ENCODE measurements around the gene AP1S3.

Gene AP1S3

GRCh38 chr2:223758131-223758840 lies 79.1 kb downstream of the AP1S3 start:
- no peak for DNase-seq

DNA sequence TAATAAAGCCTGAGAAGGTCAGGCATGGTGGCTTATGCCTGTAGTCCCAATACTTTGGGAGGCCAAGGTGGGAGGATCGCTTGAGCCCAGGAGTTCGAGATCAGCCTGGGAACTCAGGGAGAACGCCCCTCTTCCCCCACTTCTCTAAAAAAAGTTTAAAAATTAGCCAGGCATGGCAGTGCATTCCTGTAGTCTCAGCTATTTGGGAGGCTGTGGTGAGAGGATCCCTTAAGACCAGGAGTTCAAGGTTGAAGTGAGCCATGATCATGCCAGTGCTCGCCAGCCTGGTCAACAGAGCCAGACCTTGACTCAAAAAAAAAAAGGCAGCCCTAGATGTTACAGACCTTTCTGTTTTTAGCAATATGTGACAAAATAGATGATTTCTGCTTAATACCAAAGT lies 83.4 kb downstream of the AP1S3 start:
- no peak for DNase-seq

DNA sequence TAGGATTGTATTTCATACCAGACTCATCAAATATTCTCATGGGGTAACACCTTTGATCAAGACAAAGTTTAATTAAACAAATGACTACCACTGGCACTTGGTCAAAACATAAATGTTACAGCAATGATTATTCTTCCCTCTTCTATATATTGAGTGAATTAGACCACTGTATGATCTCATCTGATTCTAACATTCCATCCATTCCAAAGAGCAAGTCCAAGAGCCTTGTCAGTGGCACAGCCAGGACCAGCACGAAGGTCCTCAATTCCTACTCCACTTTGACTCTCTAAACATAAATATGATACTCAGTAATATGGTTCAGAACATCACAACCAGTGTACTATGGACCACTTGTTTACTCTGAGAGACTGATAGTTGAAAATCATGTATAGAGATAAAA lies 86.4 kb downstream of the AP1S3 start:
- DNase-seq, result no peak

DNA sequence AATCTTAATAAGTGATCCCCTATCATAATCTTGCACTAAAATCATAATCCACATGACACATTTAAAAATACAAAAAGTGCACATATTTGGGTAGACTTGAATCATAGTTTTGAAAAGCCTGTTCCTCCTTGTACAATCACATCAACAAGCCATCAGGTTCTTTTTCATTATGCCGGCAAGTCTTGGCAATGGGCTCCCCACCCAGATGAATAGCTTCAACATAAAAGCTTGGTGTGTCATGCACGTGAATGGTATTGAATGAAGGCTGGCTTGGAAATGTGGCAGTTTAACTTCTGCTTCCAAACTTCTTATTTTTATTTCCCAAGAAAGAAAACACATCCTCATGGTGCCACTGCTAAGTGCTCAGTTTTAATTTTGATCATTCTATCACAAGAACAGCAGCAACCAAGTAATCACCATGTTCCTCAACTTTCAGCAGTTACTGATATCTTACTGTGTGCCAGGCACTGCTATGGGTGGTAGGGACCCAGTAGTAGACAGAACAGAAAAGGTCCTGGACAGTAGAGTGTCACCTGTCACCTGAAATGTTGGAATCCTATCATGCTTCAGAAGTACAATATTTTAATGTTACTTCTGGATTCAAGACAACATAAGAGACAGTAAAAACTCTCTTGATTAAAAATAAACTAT lies 89.9 kb downstream of the AP1S3 start:
- DNase-seq, result no peak

- no peak for DNase-seq
These were observed 90.8 kb downstream of the AP1S3 start for GRCh38 chr2:223746611-223747010.

DNA sequence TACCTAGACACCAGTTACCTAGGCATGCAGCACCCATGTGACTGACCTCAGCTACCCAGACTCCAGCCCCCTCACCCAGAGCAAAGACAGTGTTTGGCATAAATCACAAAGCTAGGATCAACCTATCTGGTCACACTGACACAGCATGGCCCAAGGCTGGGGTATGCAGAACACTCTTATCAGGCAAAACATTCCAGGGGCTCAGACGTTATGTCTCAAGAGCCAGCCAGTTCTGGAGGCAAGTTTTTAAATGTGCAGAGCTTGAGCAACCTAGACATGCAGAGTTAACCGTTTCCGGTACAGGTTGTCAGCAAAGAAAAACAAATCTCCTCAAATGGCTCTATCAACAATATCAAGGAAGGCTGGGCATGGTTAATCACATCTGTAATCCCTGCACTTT lies 92.8 kb downstream of the AP1S3 start:
- DNase-seq, result no peak

- no peak for DNase-seq
These were observed 96.7 kb downstream of the AP1S3 start for GRCh38 chr2:223740679-223741078.

DNA sequence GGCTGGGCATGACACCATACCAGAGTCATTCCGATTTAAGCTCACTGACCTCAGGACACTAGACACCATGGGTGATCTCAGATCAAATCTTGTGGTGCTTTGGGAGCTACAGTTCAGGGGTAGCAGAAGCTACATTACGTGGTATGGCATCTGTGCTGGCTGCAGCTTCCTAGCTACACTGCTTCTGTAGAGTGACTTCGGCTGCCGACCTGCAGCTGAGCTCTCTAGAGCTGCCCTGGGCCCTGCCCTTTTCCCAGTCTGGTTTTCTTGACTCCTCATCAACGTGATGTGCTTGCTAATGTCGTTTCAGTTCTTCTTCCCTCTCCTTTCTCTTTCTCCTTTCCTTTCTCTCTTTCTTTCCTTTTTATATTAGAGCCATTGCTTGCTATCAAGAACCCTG lies 100.2 kb downstream of the AP1S3 start:
- DNase-seq, result no peak

DNA sequence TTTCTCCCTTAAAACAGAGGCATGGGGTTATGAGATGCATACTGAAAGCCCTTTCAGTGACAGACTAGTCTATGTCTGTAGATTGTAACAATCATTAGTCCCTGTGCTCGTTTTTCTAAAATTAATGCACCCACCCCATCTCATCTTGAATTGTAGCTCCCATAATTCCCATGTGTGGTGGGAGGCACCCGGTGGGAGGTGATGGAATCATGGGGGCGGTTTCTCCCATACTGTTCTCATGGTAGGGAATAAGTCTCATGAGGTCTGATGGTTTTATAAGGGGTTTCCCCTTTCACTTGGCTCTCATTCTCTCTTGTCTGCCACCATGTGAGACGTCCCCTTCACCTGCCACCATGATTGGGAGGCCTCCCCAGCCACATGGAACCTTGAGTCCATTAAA lies 100.9 kb downstream of the AP1S3 start:
- DNase-seq, result no peak

DNA sequence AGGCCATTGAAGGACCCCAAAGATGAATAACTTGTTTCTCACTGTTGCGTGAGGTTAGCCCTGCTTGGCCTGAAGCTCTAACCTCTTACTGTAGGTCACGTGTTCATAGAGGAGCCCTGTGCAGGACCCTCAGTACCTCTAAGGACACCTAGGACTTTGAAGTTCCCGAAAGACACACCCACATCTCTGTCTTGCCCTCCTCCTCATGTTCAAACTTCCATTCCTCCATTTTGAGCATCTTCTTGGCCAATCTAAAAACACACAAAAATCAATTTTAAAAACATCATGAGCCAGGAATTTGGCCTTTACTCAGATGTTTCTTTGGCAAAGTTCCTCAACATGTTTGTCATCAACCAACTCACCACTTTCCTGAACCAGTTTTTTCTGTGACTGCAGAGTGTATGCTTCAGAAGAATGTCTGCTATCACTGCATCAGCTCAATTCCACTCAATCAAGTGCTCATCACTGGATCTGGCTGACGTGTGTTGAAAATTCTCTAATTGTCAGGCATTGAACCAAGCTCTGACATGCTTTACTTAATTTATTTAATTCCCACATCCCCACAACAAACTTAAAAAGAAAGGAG lies 101.6 kb downstream of the AP1S3 start:
- DNase-seq, result no peak

GRCh38 chr2:223735035-223735640 lies 102.2 kb downstream of the AP1S3 start:
- DNase-seq, result no peak

DNA sequence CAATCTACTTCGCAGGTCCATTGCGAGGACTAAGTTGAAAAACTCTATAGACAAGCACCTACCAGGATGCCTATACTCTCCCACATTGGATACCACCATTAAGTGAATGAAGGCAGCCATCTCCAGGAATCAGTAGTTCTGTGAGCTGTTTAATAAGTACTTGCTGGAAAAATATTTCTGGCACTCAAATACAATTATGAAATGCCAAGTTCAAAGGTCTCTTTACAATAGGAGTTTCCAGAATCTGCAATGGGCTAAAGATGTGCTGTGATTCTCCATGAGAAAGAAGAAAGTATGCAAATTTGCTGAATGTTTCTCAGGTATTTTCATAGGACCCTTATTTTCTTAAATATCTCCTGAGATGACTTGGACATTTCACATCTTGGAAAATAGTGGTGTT lies 103.0 kb downstream of the AP1S3 start:
- no peak for DNase-seq

DNA sequence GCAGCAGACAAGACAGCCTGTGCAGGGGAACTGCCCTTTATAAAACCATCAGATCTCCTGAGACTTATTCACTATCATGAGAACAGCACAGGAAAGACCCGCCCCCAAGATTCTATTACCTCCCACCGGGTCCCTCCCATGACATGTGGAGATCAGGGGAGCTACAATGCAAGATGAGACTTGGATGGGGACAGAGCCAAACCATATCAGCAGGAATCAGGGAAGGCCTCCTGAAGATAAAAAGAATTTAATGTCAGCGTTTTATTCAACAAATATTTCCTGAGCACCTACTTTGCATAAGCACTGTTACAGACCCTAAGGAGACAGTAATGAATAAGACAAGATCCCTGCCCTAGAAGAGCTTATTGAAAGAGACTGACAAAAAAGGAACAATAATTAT lies 105.0 kb downstream of the AP1S3 start:
- DNase-seq, result no peak

DNA sequence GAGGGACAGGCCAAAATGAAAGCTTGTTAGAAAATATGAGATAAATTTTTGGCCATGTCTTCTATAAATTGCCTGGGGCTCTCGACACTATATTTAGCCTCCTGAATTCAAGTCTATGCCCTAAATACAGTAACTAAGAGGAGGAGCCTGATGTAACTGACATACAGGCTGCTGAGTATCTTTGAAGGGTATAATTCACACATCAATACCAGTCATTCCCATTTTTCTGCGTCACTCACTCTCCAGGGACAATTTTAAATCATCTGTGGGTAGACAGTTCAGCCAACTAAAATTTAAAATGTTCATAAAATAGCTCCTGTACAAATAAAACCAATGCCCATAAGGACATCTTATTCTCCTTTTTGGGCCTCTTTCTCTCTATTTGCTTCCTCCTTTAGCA lies 105.9 kb downstream of the AP1S3 start:
- no peak for DNase-seq

DNA sequence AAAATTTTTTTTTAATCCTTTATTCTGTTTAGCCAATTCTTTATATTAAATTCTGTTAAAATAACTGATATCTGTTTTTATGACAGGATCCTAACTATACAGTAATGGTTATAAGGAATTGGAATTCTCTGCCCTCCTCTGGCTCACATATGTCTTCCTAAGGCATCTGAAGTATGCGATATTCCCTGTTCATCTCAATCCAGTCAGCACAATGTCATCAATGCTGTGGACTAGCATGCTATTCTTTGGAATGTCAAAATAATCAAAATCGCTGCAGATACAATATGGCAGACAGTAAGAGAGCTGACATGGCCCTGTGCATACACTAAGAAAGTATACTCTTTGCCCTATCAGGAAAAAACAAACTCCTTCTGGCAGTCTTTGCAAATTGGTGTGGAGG lies 107.6 kb downstream of the AP1S3 start:
- DNase-seq, result no peak

GRCh38 chr2:223727562-223727961 lies 109.8 kb downstream of the AP1S3 start:
- DNase-seq, result peak; percentile 55

DNA sequence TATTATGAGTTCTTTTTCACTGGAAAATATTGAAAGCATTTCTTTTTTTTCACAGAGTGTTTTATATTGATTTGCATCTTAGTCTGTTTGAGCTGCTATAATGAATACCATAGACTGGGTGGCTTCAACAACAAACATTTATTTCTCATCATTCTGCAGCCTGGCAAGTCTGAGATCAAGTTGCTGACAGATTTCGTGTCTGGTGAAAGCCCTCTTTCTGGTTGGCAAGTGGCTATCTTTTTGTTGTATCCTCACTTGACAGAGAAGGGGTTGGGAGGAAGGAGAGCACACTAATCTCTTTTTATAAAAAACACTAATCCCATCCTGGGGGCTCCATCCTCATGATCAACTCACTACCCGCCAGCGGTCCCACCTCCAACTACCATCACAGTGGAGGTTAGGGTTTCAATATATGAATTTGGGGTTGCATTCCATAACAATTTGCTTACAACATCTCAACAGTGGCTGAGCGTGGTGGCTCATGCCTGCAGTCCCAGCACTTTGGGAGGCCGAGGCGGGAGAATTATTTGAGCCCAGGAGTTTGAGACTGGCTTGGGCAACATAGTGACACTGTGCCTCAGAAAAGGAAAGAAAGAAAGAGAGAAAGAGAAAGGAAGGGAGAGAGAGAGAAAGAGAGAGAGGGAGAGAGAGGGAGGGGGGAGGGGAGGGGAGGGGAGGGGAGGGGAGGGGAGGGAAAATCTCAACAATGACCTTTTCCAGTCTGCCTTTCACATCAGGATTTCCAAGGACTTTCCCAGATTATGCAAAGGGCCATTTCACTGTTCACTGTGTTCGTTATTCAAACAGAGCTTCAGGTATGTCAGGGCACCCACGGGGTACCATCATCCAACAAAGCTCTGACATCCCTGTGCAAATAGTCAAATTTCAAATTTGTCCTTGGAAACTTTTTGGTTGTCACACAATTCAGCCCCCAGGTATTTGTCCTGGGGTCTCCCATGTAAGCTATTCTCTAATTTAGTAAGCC lies 111.1 kb downstream of the AP1S3 start:
- no peak for DNase-seq

- DNase-seq, result no peak
These were observed 111.9 kb downstream of the AP1S3 start for GRCh38 chr2:223725494-223725893.

GRCh38 chr2:223724861-223725260 lies 112.5 kb downstream of the AP1S3 start:
- DNase-seq, result no peak

- DNase-seq, result no peak
These were observed 113.4 kb downstream of the AP1S3 start for GRCh38 chr2:223723954-223724411.

GRCh38 chr2:223722226-223722625 lies 115.2 kb downstream of the AP1S3 start:
- no peak for DNase-seq

GRCh38 chr2:223721746-223722145 lies 115.6 kb downstream of the AP1S3 start:
- DNase-seq, result no peak

DNA sequence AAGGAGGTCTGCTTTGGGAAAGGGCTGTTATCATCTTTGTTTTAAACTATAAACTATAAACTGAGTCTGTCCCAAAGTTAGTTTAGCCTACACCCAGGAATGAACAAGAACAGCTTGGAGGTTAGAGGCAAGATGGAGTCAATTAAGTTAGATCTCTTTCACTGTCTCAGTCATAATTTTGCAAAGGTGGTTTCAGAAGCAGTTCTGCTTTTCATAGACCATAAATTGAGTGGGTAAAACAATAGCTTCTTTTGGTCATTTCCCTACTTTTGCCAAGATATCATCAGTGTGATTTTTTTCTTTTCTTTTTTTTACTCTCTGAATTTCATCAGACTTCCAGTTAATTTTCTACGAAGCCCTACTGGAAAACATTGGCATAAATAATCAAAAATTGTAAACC lies 117.0 kb downstream of the AP1S3 start:
- no peak for DNase-seq
